B cell (primary cell): ENCODE measurements around the gene BRINP3. TPM values are rescaled to one million over a fixed set of nuclear protein-coding genes. Genes with fewer than 3 reads are reported as not detected.

Experiments
- ATAC-seq: fragments of 200-7000 bp; cut with Tn5 transposase; one replicate; pipeline ENCODE4 v1.10.0; 2021; ENCODE audit warnings: low read depth, mild to moderate bottlenecking, moderate number of reproducible peaks, moderate library complexity
- CTCF ChIA-PET: fragments of 350-600 bp; sonication (Branson Sonifier 250); formaldehyde crosslinking; loops from one replicate; lab custom pipeline; 2021; ENCODE audit warnings: antibody characterized with exemption, inconsistent platforms; lab: Charles Lee
- POLR2A ChIA-PET: fragments of 350-600 bp; sonication (Branson Sonifier 250); formaldehyde crosslinking; loops from one replicate; lab custom pipeline; 2021; ENCODE audit warnings: antibody characterized with exemption; lab: Charles Lee
- DNase-seq: peaks from one replicate; pipeline ENCODE4 v3.0.0; 2013
- H2AFZ ChIP-seq: 2 replicates; pipeline ENCODE4 v1.6.1; 2012; ENCODE audit warnings: mild to moderate bottlenecking, low read depth, low read length; ENCODE audit not compliant: insufficient read depth, poor library complexity, severe bottlenecking
- H3K27ac ChIP-seq, 2 donors: 1 replicate in 1 of 2; 2 replicates in 1 of 2; pipeline ENCODE4 v1.5.1; 2012 to 2013; ENCODE audit warnings: low read length in 2 of 2, mild to moderate bottlenecking in 2 of 2, moderate library complexity in 1 of 2
- H3K27me3 ChIP-seq, 4 experiments: fragments of 200-600 bp in 1 of 4; sonication (generic) in 1 of 4; replicated peaks in 1 of 4; 1 replicate in 2 of 4; 2 replicates in 2 of 4; pipeline versions ENCODE4 v1.6.1 to v1.7.0; 2013 to 2016; ENCODE audit warnings: low read length in 3 of 4, mild to moderate bottlenecking in 2 of 4, mixed read lengths in 1 of 4, moderate library complexity in 1 of 4; ENCODE audit not compliant: insufficient read depth in 4 of 4, control insufficient read depth in 3 of 4; ENCODE audit errors: control extremely low read depth in 1 of 4
- H3K36me3 ChIP-seq, 2 experiments: replicated peaks in 1 of 2; 1 replicate in 1 of 2; 2 replicates in 1 of 2; pipeline versions ENCODE4 v1.6.1 to v1.7.1; 2013; ENCODE audit warnings: low read length in 1 of 2; ENCODE audit not compliant: insufficient read depth in 2 of 2, control insufficient read depth in 1 of 2; ENCODE audit errors: control extremely low read depth in 1 of 2, extremely low read depth in 1 of 2
- H3K4me1 ChIP-seq, 2 donors: fragments of 200-600 bp in 1 of 2; sonication (generic) in 1 of 2; 1 replicate in 1 of 2; 2 replicates in 1 of 2; pipeline versions ENCODE4 v1.5.1 to v1.6.1; 2013 to 2017; ENCODE audit warnings: low read length in 2 of 2; ENCODE audit not compliant: control insufficient read depth in 2 of 2, insufficient read depth in 2 of 2
- H3K4me2 ChIP-seq: replicated peaks from 2 replicates; pipeline ENCODE3; 2012; ENCODE audit warnings: mild to moderate bottlenecking, low read depth, low read length; ENCODE audit not compliant: poor library complexity, severe bottlenecking
- H3K4me3 ChIP-seq, 5 experiments: fragments of 200-600 bp in 1 of 5; sonication (generic) in 1 of 5; 1 replicate in 3 of 5; 2 replicates in 2 of 5; pipeline versions ENCODE4 v1.5.1 to v1.7.0; 2011 to 2016; ENCODE audit warnings: low read length in 4 of 5, mild to moderate bottlenecking in 4 of 5, low read depth in 2 of 5, control low read depth in 1 of 5, moderate library complexity in 1 of 5; ENCODE audit not compliant: insufficient read depth in 1 of 5; ENCODE audit errors: control extremely low read depth in 1 of 5, extremely low read depth in 1 of 5
- H3K79me2 ChIP-seq: fragments of 200-600 bp; sonication (generic); one replicate; pipeline ENCODE4 v1.6.0; 2016; ENCODE audit warnings: low read length; ENCODE audit not compliant: control insufficient read depth, insufficient read depth
- H3K9ac ChIP-seq: fragments of 200-600 bp; sonication (generic); 2 replicates; pipeline ENCODE4 v1.6.1; 2017; ENCODE audit warnings: mild to moderate bottlenecking, low read length, moderate library complexity
- H3K9me3 ChIP-seq, 3 donors: one replicate each; pipeline versions ENCODE4 v1.6.1 to v1.7.1; 2013; ENCODE audit warnings: low read length in 2 of 3; ENCODE audit not compliant: control insufficient read depth in 2 of 3, insufficient read depth in 1 of 3; ENCODE audit errors: control extremely low read depth in 1 of 3
- H4K20me1 ChIP-seq: 2 replicates; pipeline ENCODE4 v1.6.0; 2012; ENCODE audit warnings: mild to moderate bottlenecking, low read length; ENCODE audit not compliant: insufficient read depth, control insufficient read depth, poor library complexity, severe bottlenecking
- H3K27ac Mint-ChIP-seq: one replicate; pipeline ENCODE4 v1.8.0; 2021; ENCODE audit warnings: mixed read lengths
- H3K27me3 Mint-ChIP-seq: one replicate; pipeline ENCODE4 v1.8.0; 2021; ENCODE audit warnings: mixed read lengths
- H3K4me1 Mint-ChIP-seq: one replicate; pipeline ENCODE4 v1.8.0; 2021; ENCODE audit warnings: mixed read lengths
- H3K4me3 Mint-ChIP-seq: one replicate; pipeline ENCODE4 v1.8.0; 2021; ENCODE audit warnings: mixed read lengths
- H3K9me3 Mint-ChIP-seq: one replicate; pipeline ENCODE4 v1.8.0; 2022; ENCODE audit warnings: mixed read lengths; ENCODE audit not compliant: insufficient read depth
- EZH2 ChIP-seq: IDR thresholded peaks from 2 replicates; pipeline ENCODE4 v1.6.1; 2012; ENCODE audit warnings: borderline replicate concordance, low read depth, mild to moderate bottlenecking, moderate library complexity, low read length; ENCODE audit not compliant: insufficient read depth, poor library complexity, severe bottlenecking
- WGBS: methylation state at CpG from one replicate; pipeline ENCODE4 v1.1.5; 2013; ENCODE audit warnings: missing lambda C conversion rate; ENCODE audit not compliant: insufficient coverage; 5-methylcytosine and 5-hydroxymethylcytosine counted together
- intact Hi-C: fragments of 100-400 bp; cut with micrococcal nuclease; formaldehyde crosslinking; loops from one replicate; pipeline ENCODE4 v1.10.0; 2022
- polyA plus RNA-seq: library from polyadenylated mRNA; depleted of rRNA; stranded (reverse); fragments of >200 nt; gene quantifications from 2 replicates; pipeline ENCODE4 v1.2.3, GENCODE V29; 2012
- total RNA-seq, 2 donors: library from RNA; stranded (reverse); fragments of 120-200 nt in 1 of 2; gene quantifications; 1 replicate in 1 of 2; 2 replicates in 1 of 2; pipeline versions ENCODE4 v1.2.3 to v1.2.4, GENCODE V29; 2013 to 2022
- TF ChIP-seq, protein P1 (sequence below): fragments of 200-600 bp; IDR thresholded peaks from one replicate; pipeline ENCODE4 v1.8.0; 2022; ENCODE audit warnings: antibody characterized with exemption, mild to moderate bottlenecking

BRINP3 gene
- total and polyA plus RNA-seq, 2 donors (not counting 1 experiment from before 2014, with no cell fraction given) = not detected

DNA sequence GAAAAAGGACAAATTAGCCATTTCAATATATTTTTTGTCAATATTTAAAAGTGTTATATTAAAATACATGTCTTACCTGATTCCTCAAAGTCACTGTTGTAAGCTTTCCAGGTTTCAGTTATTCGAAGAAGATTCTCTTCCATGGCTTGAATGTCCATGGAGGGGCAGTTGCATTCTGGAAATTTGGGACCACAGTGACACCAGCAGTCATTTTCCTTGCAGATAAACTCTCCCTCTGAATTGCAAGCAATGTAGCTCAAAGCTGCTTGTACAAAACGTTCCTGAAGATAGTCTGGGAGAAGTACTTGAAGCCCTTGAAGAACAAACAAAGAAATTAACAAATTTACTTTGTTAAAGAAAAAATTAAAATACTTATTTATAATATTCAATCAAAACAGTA is 251.7 kb downstream of the BRINP3 start:
- Histone ChIP-seq H3K4me3 (no peak overlapping the region), H3K79me2 (no peaks in the 10 kb centered on the region), H2AFZ (no peak overlapping the region), H3K27ac (no peak overlapping the region), H3K4me2 (no peak overlapping the region), H3K27me3 (no peaks in the 10 kb centered on the region), H3K36me3 (no peaks in the 10 kb centered on the region), H3K9me3 (no peaks in the 10 kb centered on the region), H3K4me1 (no peaks in the 10 kb centered on the region), H3K9ac (no peak overlapping the region), H4K20me1 (no peaks in the 10 kb centered on the region)
- intact Hi-C loops = no loop called here
- ATAC-seq (no peak), DNase-seq (no peak)
- H3K4me1 Mint-ChIP-seq = no peaks in the 10 kb centered on the region
- no peaks in the 10 kb centered on the region for H3K9me3 Mint-ChIP-seq
- ChIA-PET CTCF (no interaction called here), POLR2A (no interaction called here)
- no peak overlapping the region for H3K4me3 Mint-ChIP-seq
- no CpG with 5 or more reads among the region's 2 CpGs for WGBS
- H3K27ac Mint-ChIP-seq = no peak overlapping the region
- TF ChIP-seq, protein P1, sequence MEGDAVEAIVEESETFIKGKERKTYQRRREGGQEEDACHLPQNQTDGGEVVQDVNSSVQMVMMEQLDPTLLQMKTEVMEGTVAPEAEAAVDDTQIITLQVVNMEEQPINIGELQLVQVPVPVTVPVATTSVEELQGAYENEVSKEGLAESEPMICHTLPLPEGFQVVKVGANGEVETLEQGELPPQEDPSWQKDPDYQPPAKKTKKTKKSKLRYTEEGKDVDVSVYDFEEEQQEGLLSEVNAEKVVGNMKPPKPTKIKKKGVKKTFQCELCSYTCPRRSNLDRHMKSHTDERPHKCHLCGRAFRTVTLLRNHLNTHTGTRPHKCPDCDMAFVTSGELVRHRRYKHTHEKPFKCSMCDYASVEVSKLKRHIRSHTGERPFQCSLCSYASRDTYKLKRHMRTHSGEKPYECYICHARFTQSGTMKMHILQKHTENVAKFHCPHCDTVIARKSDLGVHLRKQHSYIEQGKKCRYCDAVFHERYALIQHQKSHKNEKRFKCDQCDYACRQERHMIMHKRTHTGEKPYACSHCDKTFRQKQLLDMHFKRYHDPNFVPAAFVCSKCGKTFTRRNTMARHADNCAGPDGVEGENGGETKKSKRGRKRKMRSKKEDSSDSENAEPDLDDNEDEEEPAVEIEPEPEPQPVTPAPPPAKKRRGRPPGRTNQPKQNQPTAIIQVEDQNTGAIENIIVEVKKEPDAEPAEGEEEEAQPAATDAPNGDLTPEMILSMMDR = no peak
- no peak for TF ChIP-seq EZH2
- H3K27me3 Mint-ChIP-seq = no peaks in the 10 kb centered on the region

DNA sequence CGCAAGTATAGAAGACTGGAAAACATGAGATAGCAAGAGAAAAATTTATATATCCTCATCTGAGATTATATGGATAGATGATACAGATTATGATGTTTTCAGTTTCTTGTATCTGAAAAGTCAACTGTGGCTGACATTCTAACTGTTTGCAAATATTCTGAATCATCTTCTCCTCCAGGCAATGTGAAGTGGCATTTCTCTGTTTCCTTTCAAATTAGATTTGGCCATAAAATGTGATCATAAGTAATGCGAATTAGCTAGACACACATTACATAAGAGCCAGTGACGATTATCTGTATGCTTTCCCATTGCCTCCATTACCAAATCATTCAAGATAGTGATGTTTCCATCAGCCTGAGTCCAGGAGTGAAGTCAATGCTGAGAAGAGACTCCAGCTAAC is 265.2 kb downstream of the BRINP3 start:
- H3K4me1 ChIP-seq = no peaks in the 10 kb centered on the region
- Mint-ChIP-seq H3K27ac (no peak overlapping the region), H3K4me3 (no peak overlapping the region), H3K27me3 (no peaks in the 10 kb centered on the region), H3K4me1 (no peaks in the 10 kb centered on the region), H3K9me3 (no peaks in the 10 kb centered on the region)
- CTCF ChIA-PET = no interaction called here
- no peaks in the 10 kb centered on the region for H3K79me2 ChIP-seq
- H3K36me3 ChIP-seq = no peaks in the 10 kb centered on the region
- H3K4me3 ChIP-seq = no peak overlapping the region
- POLR2A ChIA-PET = no interaction called here
- no peak for TF ChIP-seq EZH2
- TF ChIP-seq, protein P1 = no peak
- no peak overlapping the region for H3K27ac ChIP-seq
- H3K9ac ChIP-seq = no peak overlapping the region
- H3K4me2 ChIP-seq = no peak overlapping the region
- H3K27me3 ChIP-seq = no peaks in the 10 kb centered on the region
- no peaks in the 10 kb centered on the region for H4K20me1 ChIP-seq
- no peak overlapping the region for H2AFZ ChIP-seq
- DNase-seq (no peak), ATAC-seq (no peak)
- intact Hi-C loops = no loop called here
- peaks cover 0 to 4% (median 0%) of the 10 kb centered on the region in 3 donors for H3K9me3 ChIP-seq
- no CpG with 5 or more reads among the region's 3 CpGs for WGBS
